ENCODE measurements around the gene INSYN1.

INSYN1 gene

GRCh38 chr15:73771385-73772045, 18.4 kb upstream of the INSYN1 start:
- no peak for DNase-seq

GRCh38 chr15:73770050-73770449, 16.9 kb upstream of the INSYN1 start:
- no peak for DNase-seq

GRCh38 chr15:73767806-73768501, 14.8 kb upstream of the INSYN1 start:
- no peak for DNase-seq

GRCh38 chr15:73766598-73766997, 13.4 kb upstream of the INSYN1 start:
- DNase-seq = no peak

- no peak for DNase-seq
Measured at GRCh38 chr15:73765778-73766177, 12.6 kb upstream of the INSYN1 start.

- no peak for DNase-seq
Measured at GRCh38 chr15:73763931-73764330, 10.8 kb upstream of the INSYN1 start.

- no peak for DNase-seq
Measured at GRCh38 chr15:73760330-73761329, 7.5 kb upstream of the INSYN1 start.

GRCh38 chr15:73758461-73758860, 5.3 kb upstream of the INSYN1 start:
- no peak for DNase-seq

- no peak for DNase-seq
Measured at GRCh38 chr15:73757571-73757970, 4.4 kb upstream of the INSYN1 start.

GRCh38 chr15:73756947-73757513, 3.9 kb upstream of the INSYN1 start:
- no peak for DNase-seq

GRCh38 chr15:73756390-73756789, 3.2 kb upstream of the INSYN1 start:
- no peak for DNase-seq

GRCh38 chr15:73755946-73756345, 2.8 kb upstream of the INSYN1 start:
- no peak for DNase-seq

- no peak for DNase-seq
Measured at GRCh38 chr15:73755481-73755880, 2.3 kb upstream of the INSYN1 start.

GRCh38 chr15:73754461-73754860, 1.3 kb upstream of the INSYN1 start:
- DNase-seq = no peak

GRCh38 chr15:73752806-73753193, 351 bp downstream of the INSYN1 start:
- DNase-seq = no peak

GRCh38 chr15:73751899-73752805, 999 bp downstream of the INSYN1 start:
- no peak for DNase-seq

- DNase-seq = no peak
Measured at GRCh38 chr15:73751511-73751898, 1.6 kb downstream of the INSYN1 start.

- DNase-seq = no peak
Measured at GRCh38 chr15:73750951-73751350, 2.2 kb downstream of the INSYN1 start.

- no peak for DNase-seq
Measured at GRCh38 chr15:73750438-73750837, 2.7 kb downstream of the INSYN1 start.

GRCh38 chr15:73749971-73750370, 3.2 kb downstream of the INSYN1 start:
- DNase-seq = no peak

GRCh38 chr15:73749533-73749932, 3.6 kb downstream of the INSYN1 start:
- DNase-seq = no peak

GRCh38 chr15:73748730-73749129, 4.4 kb downstream of the INSYN1 start:
- DNase-seq = no peak

Data from DMS79 (cell line).